Prostate gland (tissue), 2 donors: Measurements from ENCODE around the gene C18orf54.

ENCODE experiments used
- CTCF ChIP-seq, 4 experiments: fragments of 200-600 bp in 2 of 4; fragments of 450-650 bp in 2 of 4; sonication (generic) in 2 of 4; IDR thresholded peaks; 1 replicate in 3 of 4; 2 replicates in 1 of 4; pipeline ENCODE4 v1.5.1; 2016 to 2019; ENCODE audit warnings: antibody characterized with exemption in 4 of 4, mild to moderate bottlenecking in 2 of 4, moderate library complexity in 2 of 4
- POLR2A ChIP-seq: fragments of 450-650 bp; IDR thresholded peaks from one replicate; pipeline ENCODE4 v1.6.1; 2016; ENCODE audit warnings: antibody characterized with exemption, mild to moderate bottlenecking
- POLR2AphosphoS5 ChIP-seq: sonication (generic); formaldehyde crosslinking; IDR thresholded peaks from one replicate; pipeline ENCODE4 v1.6.1; 2017; ENCODE audit warnings: antibody characterized with exemption

GRCh38 chr18:54316071-54316820, 41.5 kb upstream of the C18orf54 start:
- no peak for TF ChIP-seq CTCF (IDR thresholded peaks at IDR 0.05)
- no peak for TF ChIP-seq POLR2A
- TF ChIP-seq POLR2AphosphoS5 = peak; percentile 37
